GDM1 (cell line): ENCODE data around the gene ABCC12.

ENCODE experiments used
- DNase-seq: peaks from one replicate; lab custom pipeline; 2025; lab: John Stamatoyannopoulos, UW

ABCC12 gene

GRCh38 chr16:48165961-48166578 is 10.3 kb upstream of the ABCC12 start:
- DNase-seq = no peak

DNA sequence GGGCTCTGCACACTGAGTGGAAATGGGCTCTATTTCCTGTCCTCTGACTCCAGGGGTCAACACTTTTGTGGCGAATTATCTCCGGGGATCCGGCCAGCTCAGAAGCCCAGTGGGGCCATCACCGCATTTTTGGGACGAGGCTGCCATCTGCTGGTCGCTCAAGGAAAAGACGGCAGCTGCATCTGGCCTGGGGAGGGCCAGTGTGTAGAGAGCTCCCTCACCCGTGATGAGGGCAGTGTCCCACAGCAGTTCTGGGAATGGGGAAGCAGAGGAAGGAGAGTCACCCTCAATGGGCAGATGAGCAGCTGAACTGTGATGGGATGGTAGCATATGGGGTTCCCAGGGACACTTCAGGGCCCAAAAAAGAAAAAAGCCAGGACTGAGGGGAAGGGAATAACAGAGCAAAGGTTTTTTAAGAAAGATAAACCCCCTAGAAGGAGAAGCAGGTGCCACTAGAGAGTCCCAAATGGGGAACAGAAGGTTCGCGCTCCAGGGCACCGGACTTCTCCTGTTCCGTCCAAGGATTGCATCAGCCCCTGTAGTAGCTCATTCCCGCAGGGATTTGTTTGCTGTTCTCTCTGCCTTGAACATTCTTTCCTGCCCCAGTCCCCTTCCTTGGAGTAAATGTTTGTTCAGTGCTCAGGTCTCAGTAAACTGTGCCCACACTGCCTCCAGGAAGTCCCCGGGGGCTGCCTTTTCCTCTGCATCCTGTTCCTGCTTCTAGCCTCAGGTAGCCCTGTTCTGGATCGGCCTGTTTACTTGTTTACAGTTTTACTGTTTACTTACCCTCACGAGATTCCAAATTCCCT is 9.3 kb upstream of the ABCC12 start:
- DNase-seq = peak; percentile 3

GRCh38 chr16:48162839-48163410 is 7.1 kb upstream of the ABCC12 start:
- no peak for DNase-seq

GRCh38 chr16:48161906-48162305 is 6.1 kb upstream of the ABCC12 start:
- no peak for DNase-seq

GRCh38 chr16:48160575-48160974 is 4.8 kb upstream of the ABCC12 start:
- DNase-seq = no peak

- no peak for DNase-seq
These were observed 2.5 kb upstream of the ABCC12 start for GRCh38 chr16:48158296-48158695.

DNA sequence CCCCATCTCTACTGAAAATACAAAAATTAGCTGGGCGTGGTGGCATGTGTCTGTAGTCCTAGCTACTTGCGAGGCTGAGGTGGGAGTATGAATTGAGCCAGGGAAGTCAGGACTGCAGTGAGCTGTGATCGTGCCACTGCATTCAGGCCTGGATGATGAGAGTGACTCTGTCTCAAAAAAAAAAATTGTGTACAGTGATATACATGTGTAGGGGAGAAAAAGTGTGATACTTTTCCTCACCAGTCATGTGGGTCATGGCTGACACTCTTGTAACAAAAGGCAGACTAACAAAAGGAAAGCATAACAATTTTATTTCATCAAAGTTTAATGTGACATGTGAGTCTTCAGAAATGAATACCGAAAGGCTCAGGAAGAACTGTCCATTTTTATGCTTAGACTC is 2.0 kb upstream of the ABCC12 start:
- DNase-seq = no peak

DNA sequence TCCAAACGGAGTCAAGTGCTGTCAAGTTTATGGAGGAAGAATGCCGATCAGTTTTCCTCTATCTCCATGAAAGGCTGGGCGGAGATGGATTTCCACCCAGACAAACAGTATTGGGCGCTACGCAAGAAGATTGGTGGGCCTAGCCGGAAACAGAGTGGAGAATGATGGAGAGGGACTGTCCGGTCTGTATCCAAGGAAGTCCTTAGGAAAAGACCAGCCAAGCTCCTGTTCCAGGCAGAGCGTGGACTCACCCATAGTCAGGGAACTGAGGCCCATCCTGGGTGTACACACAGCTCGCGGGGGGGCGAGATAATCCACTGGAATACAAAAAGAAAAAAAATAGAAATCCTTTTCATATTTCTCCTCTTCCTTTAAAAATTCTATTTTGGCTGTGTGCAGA is 1.5 kb upstream of the ABCC12 start:
- no peak for DNase-seq

GRCh38 chr16:48156790-48157209 is 1.0 kb upstream of the ABCC12 start:
- DNase-seq = peak; percentile 49

DNA sequence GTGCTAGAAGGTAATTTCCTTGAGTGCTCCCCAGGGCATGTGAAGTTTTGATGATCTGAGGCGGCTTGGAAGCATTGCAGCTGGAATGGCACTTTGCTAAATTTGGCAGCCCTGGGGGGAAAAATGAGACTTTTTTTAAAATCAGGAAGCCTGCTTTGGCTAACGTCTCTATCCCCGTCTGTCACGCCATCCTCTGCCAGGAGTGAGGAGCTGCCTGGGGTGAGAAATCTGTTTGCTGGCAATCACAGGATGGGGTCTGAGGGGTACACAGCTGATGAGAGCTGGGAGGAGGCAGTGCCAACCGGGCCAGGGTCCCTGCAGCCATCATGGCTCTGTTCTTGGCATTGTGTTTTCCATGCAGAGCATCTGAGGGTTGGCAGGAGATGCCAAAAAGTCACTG is 2.0 kb downstream of the ABCC12 start:
- DNase-seq = no peak

DNA sequence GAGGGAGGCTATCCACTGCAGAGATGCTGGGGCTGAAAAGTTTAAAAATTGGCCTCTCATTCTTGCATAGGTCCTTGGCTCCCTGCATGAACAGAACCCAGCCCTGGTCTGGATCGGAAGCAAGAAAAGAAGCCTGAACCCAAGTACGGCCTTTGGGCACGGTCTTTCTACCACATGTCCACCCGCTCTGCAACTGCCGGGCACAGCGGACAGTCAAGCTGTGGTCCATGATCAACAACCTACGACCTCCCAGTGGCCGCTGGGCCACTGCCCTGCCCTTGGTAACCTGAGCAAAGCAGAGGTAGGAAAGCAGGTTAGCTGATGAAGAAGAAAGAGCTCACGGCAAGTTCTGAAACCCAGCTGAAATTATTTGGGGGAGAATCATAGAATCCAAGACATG is 3.6 kb downstream of the ABCC12 start:
- no peak for DNase-seq

DNA sequence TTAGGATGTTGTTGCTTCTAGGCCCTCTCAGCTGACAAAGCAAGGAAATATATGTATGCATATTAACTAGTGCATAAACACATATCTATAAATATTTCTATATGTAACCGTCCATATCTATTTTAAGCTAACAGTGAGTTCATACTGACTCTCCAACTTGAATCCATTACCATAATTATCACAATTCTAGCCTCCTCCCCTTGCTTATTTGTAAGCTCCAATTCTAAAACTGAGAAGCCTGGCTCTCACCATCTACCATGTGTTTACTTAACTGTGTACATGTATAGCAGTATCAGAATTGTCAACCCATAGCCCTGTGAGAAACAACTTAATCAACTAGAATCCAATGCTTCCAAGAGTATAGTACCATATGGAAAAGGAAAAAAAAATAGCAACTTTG is 5.1 kb downstream of the ABCC12 start:
- no peak for DNase-seq

DNA sequence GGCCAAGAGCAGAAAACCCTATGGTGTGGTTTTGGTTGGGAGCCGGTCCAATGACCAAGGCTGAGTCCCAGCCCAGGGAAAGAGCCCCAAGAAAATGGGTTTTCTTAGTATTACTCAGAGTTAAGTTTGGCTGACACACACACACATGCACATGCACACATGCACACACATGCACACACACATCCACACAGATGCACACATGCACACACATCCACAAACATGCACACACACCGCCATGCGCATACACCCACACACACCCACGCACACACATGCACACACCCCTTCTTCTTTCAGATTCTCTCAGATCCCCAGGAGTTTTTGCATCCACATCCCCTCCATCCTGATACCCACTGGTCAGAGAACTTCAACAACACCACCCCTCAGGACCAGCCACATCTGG is 9.1 kb downstream of the ABCC12 start:
- DNase-seq = no peak

- no peak for DNase-seq
These were observed 9.7 kb downstream of the ABCC12 start for GRCh38 chr16:48146131-48146530.

- DNase-seq = no peak
These were observed 11.9 kb downstream of the ABCC12 start for GRCh38 chr16:48143812-48144368.

- DNase-seq = no peak
These were observed 15.0 kb downstream of the ABCC12 start for GRCh38 chr16:48140821-48141220.

DNA sequence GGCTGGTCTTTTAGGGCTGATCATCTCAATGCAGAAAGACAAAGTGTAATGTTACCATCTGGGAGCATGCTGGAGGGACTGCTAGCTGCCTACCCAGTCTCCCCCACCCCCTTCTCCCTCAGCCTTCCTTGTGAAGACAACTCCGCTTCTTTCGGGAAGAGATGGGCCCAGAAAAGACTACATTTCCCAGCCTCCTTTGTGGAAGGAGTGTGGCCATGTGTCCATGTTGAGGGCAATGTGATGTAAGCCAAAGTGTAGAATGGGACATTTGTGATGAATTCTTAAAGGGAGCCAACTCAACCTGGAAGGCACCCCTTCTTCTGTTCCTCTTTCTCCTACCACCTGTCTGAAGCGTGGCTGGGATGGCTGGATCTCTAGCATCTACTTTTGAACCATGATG is 16.3 kb downstream of the ABCC12 start:
- DNase-seq = no peak

GRCh38 chr16:48138543-48138942 is 17.2 kb downstream of the ABCC12 start:
- no peak for DNase-seq

DNA sequence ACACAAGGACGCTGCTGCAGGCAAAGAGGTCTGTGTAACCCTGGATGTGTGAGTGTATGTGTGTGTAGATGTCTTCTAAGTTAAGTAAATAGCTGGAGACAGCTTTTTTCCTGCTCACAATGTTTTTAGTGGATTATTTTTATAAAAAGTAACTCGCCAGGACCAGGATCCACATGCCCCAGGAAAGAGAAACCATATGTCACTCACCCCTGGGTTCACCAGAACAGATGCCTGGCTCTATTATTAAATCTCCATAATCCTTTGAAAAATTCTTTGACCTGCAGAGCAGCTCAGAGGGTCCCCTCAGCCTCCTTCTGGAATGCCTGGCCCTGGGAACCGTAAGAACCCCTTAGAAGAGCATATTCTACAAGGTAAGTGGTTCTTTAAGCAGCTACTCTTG is 18.0 kb downstream of the ABCC12 start:
- no peak for DNase-seq

- no peak for DNase-seq
These were observed 19.0 kb downstream of the ABCC12 start for GRCh38 chr16:48136547-48137360.

- no peak for DNase-seq
These were observed 22.2 kb downstream of the ABCC12 start for GRCh38 chr16:48133455-48134211.
